Measurements from ENCODE around the gene TBC1D13.
A peak's percentile ranks its signal among the peaks of the same experiment; 100 is the strongest.
"Not testable (repeated sequence)": the region's sequence is repeated elsewhere in the genome, so short reads cannot be mapped to it uniquely, and the experiment has no call there.

The TBC1D13 gene

GRCh38 chr9:128785427-128785826, 1.6 kb upstream of the TBC1D13 start:
- no peak for DNase-seq

GRCh38 chr9:128787659-128788058, 606 bp downstream of the TBC1D13 start:
- DNase-seq: no peak

GRCh38 chr9:128788445-128788844, 1.4 kb downstream of the TBC1D13 start:
- DNase-seq: no peak

GRCh38 chr9:128790536-128790935, 3.5 kb downstream of the TBC1D13 start:
- DNase-seq: no peak

GRCh38 chr9:128792134-128792533, 5.1 kb downstream of the TBC1D13 start:
- no peak for DNase-seq

- DNase-seq: no peak
Observed at GRCh38 chr9:128792978-128793686, 6.1 kb downstream of the TBC1D13 start.

- DNase-seq: not testable (repeated sequence)
Observed at GRCh38 chr9:128794961-128795360, 7.9 kb downstream of the TBC1D13 start.

- DNase-seq: no peak
Observed at GRCh38 chr9:128798896-128799295, 11.8 kb downstream of the TBC1D13 start.

GRCh38 chr9:128800061-128800460, 13.0 kb downstream of the TBC1D13 start:
- no peak for DNase-seq

- no peak for DNase-seq
Observed at GRCh38 chr9:128802482-128802881, 15.4 kb downstream of the TBC1D13 start.

- DNase-seq: no peak
Observed at GRCh38 chr9:128805661-128806060, 18.6 kb downstream of the TBC1D13 start.

GRCh38 chr9:128807827-128808226, 20.8 kb downstream of the TBC1D13 start:
- no peak for DNase-seq

GRCh38 chr9:128808543-128808942, 21.5 kb downstream of the TBC1D13 start:
- no peak for DNase-seq

GRCh38 chr9:128809036-128809599, 22.1 kb downstream of the TBC1D13 start:
- DNase-seq: no peak

- no peak for DNase-seq
Observed at GRCh38 chr9:128809831-128810230, 22.8 kb downstream of the TBC1D13 start.

GRCh38 chr9:128810873-128811272, 23.8 kb downstream of the TBC1D13 start:
- DNase-seq: no peak

GRCh38 chr9:128818099-128818838, 31.2 kb downstream of the TBC1D13 start, which contains the start of gene ENDOG:
Gene ENDOG (plus strand): TSS chr9:128818500. CDS start chr9:128818685, 185 bp downstream.
- DNase-seq: peak; percentile 97 to 98

- peak; percentile 40 to 46 for DNase-seq
Observed at GRCh38 chr9:128818839-128819715, 32.0 kb downstream of the TBC1D13 start.

GRCh38 chr9:128819716-128820664, 32.9 kb downstream of the TBC1D13 start:
- DNase-seq: no peak

GRCh38 chr9:128820665-128821583, 33.9 kb downstream of the TBC1D13 start:
- DNase-seq: no peak
